ENCODE results near the gene HEATR5A.

DNA sequence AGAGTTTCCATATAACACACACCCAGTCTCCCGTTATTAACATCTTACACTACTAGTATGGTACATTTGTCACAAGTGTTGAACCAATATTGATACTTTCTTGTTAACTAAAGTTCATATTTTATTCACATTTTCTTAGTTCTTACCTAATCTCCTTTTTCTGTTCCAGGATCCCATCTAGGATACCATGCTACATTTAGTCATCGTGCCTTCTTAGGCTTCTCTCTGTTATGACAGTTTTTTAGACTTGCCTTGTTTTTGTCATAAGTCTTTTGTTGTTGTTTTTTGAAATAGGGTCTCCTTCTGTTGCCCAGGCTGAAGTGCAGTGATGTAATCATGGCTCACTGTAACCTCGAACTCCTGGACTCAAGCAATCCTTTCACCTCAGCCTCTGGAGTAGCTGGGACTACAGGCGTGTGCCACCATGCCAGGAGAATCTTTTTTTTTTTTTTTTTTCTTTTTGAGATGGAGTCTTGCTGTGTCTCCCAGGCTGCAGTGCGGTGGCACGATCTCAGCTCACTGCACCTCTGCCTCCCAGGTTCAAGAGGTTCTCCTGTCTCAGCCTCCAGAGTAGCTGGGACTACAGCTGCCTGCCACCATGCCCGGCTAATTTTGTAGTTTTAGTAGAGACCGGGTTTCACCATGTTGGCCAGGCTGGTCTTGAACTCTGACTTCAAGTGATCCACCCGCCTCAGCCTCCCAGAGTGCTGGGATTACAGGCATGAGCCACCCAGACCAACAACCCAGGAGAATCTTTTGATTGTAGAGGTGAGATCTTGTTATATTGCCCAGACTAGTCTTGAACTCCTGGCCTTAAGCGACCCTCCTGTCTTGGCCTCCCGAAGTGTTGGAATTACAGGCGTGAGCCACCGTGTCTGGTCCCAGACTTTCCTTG lies 153.7 kb downstream of the HEATR5A start:
- TF ChIP-seq, protein P1, sequence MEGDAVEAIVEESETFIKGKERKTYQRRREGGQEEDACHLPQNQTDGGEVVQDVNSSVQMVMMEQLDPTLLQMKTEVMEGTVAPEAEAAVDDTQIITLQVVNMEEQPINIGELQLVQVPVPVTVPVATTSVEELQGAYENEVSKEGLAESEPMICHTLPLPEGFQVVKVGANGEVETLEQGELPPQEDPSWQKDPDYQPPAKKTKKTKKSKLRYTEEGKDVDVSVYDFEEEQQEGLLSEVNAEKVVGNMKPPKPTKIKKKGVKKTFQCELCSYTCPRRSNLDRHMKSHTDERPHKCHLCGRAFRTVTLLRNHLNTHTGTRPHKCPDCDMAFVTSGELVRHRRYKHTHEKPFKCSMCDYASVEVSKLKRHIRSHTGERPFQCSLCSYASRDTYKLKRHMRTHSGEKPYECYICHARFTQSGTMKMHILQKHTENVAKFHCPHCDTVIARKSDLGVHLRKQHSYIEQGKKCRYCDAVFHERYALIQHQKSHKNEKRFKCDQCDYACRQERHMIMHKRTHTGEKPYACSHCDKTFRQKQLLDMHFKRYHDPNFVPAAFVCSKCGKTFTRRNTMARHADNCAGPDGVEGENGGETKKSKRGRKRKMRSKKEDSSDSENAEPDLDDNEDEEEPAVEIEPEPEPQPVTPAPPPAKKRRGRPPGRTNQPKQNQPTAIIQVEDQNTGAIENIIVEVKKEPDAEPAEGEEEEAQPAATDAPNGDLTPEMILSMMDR (conservative IDR thresholded peaks at IDR 0.05; ENCODE audit: low read depth, low read length) = no peak
- TF ChIP-seq EZH2 (IDR thresholded peaks at IDR 0.05; ENCODE audit: low read length, unreplicated experiment) (no peak), EZH2phosphoT487 (IDR thresholded peaks at IDR 0.05; ENCODE audit: borderline replicate concordance, low read length) (no peak)

Data from PC-3 (cell line).